Trophoblast cell (in vitro differentiated cells and primary cell): ENCODE results near the gene MXI1.

Experiments
- DNase-seq, 2 donors: peaks; one replicate each; pipeline ENCODE4 v3.0.0-alpha.2; 2016
- H2AFZ ChIP-seq: 2 replicates; pipeline ENCODE4 v1.6.1; 2013; ENCODE audit warnings: low read length, moderate library complexity, mild to moderate bottlenecking; ENCODE audit not compliant: insufficient read depth, poor library complexity
- H2AK5ac ChIP-seq: 2 replicates; pipeline ENCODE4 v1.6.1; 2013; ENCODE audit warnings: mild to moderate bottlenecking, low read length
- H2BK120ac ChIP-seq: 2 replicates; pipeline ENCODE4 v1.6.1; 2013; ENCODE audit warnings: low read length, mild to moderate bottlenecking, moderate library complexity; ENCODE audit not compliant: insufficient read depth, poor library complexity
- H2BK12ac ChIP-seq: 2 replicates; pipeline ENCODE4 v1.6.1; 2013; ENCODE audit warnings: mild to moderate bottlenecking, low read length, moderate library complexity
- H2BK5ac ChIP-seq: 2 replicates; pipeline ENCODE4 v1.6.1; 2013; ENCODE audit warnings: low read length, low read depth, moderate library complexity, mild to moderate bottlenecking; ENCODE audit not compliant: poor library complexity
- H3K14ac ChIP-seq: 2 replicates; pipeline ENCODE4 v1.6.1; 2013; ENCODE audit warnings: mild to moderate bottlenecking, low read length
- H3K18ac ChIP-seq: 2 replicates; pipeline ENCODE4 v1.6.1; 2013; ENCODE audit warnings: mild to moderate bottlenecking, low read length
- H3K23ac ChIP-seq: 2 replicates; pipeline ENCODE4 v1.6.1; 2013; ENCODE audit warnings: low read length
- H3K27ac ChIP-seq: 2 replicates; pipeline ENCODE4 v1.5.1; 2013; ENCODE audit warnings: low read depth, mild to moderate bottlenecking, inconsistent platforms, low read length, moderate library complexity
- H3K27me3 ChIP-seq: 2 replicates; pipeline ENCODE4 v1.6.1; 2013; ENCODE audit warnings: inconsistent platforms, mild to moderate bottlenecking, low read length, moderate library complexity; ENCODE audit not compliant: insufficient read depth
- H3K36me3 ChIP-seq, 2 experiments: 1 replicate in 1 of 2; 2 replicates in 1 of 2; pipeline ENCODE4 v1.6.1; 2013; ENCODE audit warnings: low read length in 2 of 2, mild to moderate bottlenecking in 2 of 2, moderate library complexity in 1 of 2; ENCODE audit not compliant: insufficient read depth in 2 of 2, control insufficient read depth in 1 of 2
- H3K4ac ChIP-seq: 2 replicates; pipeline ENCODE4 v1.6.1; 2013; ENCODE audit warnings: low read depth, mild to moderate bottlenecking, low read length, moderate library complexity
- H3K4me1 ChIP-seq, 2 experiments: 1 replicate in 1 of 2; 2 replicates in 1 of 2; pipeline ENCODE4 v1.6.1; 2013; ENCODE audit warnings: low read length in 2 of 2, mild to moderate bottlenecking in 2 of 2, moderate library complexity in 1 of 2; ENCODE audit not compliant: insufficient read depth in 2 of 2, control insufficient read depth in 1 of 2
- H3K4me2 ChIP-seq: 2 replicates; pipeline ENCODE4 v1.6.1; 2013; ENCODE audit warnings: inconsistent platforms, mild to moderate bottlenecking, low read length, moderate library complexity
- H3K4me3 ChIP-seq: 2 replicates; pipeline ENCODE4 v1.5.1; 2013; ENCODE audit warnings: mild to moderate bottlenecking, low read depth, low read length, inconsistent platforms
- H3K79me1 ChIP-seq: one replicate; pipeline ENCODE4 v1.6.1; 2013; ENCODE audit warnings: low read length
- H3K79me2 ChIP-seq: 2 replicates; pipeline ENCODE4 v1.6.1; 2013; ENCODE audit warnings: low read length, mild to moderate bottlenecking; ENCODE audit not compliant: control insufficient read depth, insufficient read depth, poor library complexity
- H3K9ac ChIP-seq: 2 replicates; pipeline ENCODE4 v1.6.1; 2013; ENCODE audit warnings: mild to moderate bottlenecking, low read length
- H3K9me3 ChIP-seq: 2 replicates; pipeline ENCODE4 v1.6.1; 2013; ENCODE audit warnings: low read depth, mild to moderate bottlenecking, control low read depth, inconsistent platforms, low read length; ENCODE audit not compliant: insufficient read depth
- H4K12ac ChIP-seq: 2 replicates; pipeline ENCODE4 v1.6.1; 2013; ENCODE audit warnings: low read depth, mild to moderate bottlenecking, low read length, moderate library complexity
- H4K8ac ChIP-seq: 2 replicates; pipeline ENCODE4 v1.6.1; 2013; ENCODE audit warnings: low read depth, mild to moderate bottlenecking, low read length, moderate library complexity
- H4K91ac ChIP-seq: one replicate; pipeline ENCODE4 v1.6.1; 2013; ENCODE audit warnings: low read depth, mild to moderate bottlenecking, low read length, moderate library complexity
- WGBS: extraction: QIAGEN DNeasy Blood & Tissue Kit; methylation state at CpG from one replicate; pipeline ENCODE4 v1.1.7; 2013; ENCODE audit warnings: missing lambda C conversion rate; ENCODE audit not compliant: insufficient read length, insufficient coverage; ENCODE audit errors: extremely low coverage; 5-methylcytosine and 5-hydroxymethylcytosine counted together

The MXI1 gene

GRCh38 chr10:110321869-110322620, 114.6 kb downstream of the MXI1 start:
- Histone ChIP-seq H3K14ac (no peak overlapping the region), H2BK120ac (no peak overlapping the region), H4K12ac (no peak overlapping the region), H4K91ac (no peak overlapping the region), H3K23ac (no peak overlapping the region), H2BK5ac (no peak overlapping the region), H3K27me3 (no peaks in the 10 kb centered on the region), H4K8ac (no peak overlapping the region), H3K27ac (no peak overlapping the region), H3K4me2 (no peak overlapping the region), H3K4me1 (no peaks in the 10 kb centered on the region), H3K4ac (no peak overlapping the region), H3K9me3 (peaks cover 1% of the 10 kb centered on the region), H3K79me1 (no peaks in the 10 kb centered on the region), H3K36me3 (no peaks in the 10 kb centered on the region), H3K4me3 (no peak overlapping the region), H2AK5ac (no peak overlapping the region), H3K18ac (no peak overlapping the region), H2AFZ (no peak overlapping the region), H3K79me2 (no peaks in the 10 kb centered on the region), H3K9ac (no peak overlapping the region), H2BK12ac (no peak overlapping the region)
- DNase-seq, result no peak
- no CpG with 5 or more reads among the region's 6 CpGs for WGBS

GRCh38 chr10:110323503-110323902, 116.1 kb downstream of the MXI1 start:
- no peak overlapping the region for H2BK5ac ChIP-seq

GRCh38 chr10:110324201-110324804, 116.9 kb downstream of the MXI1 start:
- no peak overlapping the region for H3K27ac ChIP-seq
- no peak overlapping the region for H2AK5ac ChIP-seq
- H2BK12ac ChIP-seq, result no peak overlapping the region
- H3K79me1 ChIP-seq, result no peaks in the 10 kb centered on the region
- no CpG with 5 or more reads among the region's 5 CpGs for WGBS
- no peaks in the 10 kb centered on the region for H3K36me3 ChIP-seq
- no peak overlapping the region for H3K23ac ChIP-seq
- H4K8ac ChIP-seq, result no peak overlapping the region
- H2AFZ ChIP-seq, result no peak overlapping the region
- no peak overlapping the region for H2BK120ac ChIP-seq
- no peak overlapping the region for H3K14ac ChIP-seq
- H2BK5ac ChIP-seq, result no peak overlapping the region
- H3K79me2 ChIP-seq, result no peaks in the 10 kb centered on the region
- H3K4me2 ChIP-seq, result no peak overlapping the region
- no peak overlapping the region for H3K18ac ChIP-seq
- H3K27me3 ChIP-seq, result no peaks in the 10 kb centered on the region
- H3K9me3 ChIP-seq, result peaks cover 1% of the 10 kb centered on the region
- no peak overlapping the region for H3K4me3 ChIP-seq
- peaks cover 0 to 4% of the 10 kb centered on the region in 2 experiments for H3K4me1 ChIP-seq
- no peak for DNase-seq
- H4K12ac ChIP-seq, result no peak overlapping the region
- no peak overlapping the region for H4K91ac ChIP-seq
- H3K9ac ChIP-seq, result no peak overlapping the region
- H3K4ac ChIP-seq, result no peak overlapping the region

More at GRCh38 chr10:110323503-110323902, 116.1 kb downstream of the MXI1 start:
- no peak overlapping the region for H4K91ac ChIP-seq
- H4K8ac ChIP-seq, result no peak overlapping the region
- no peak overlapping the region for H3K18ac ChIP-seq
- no peak overlapping the region for H3K27ac ChIP-seq
- DNase-seq, result peak; percentile 46 to 59
- H3K4me1 ChIP-seq, result peaks cover 0 to 4% of the 10 kb centered on the region in 2 experiments
- H3K36me3 ChIP-seq, result no peaks in the 10 kb centered on the region
- no peaks in the 10 kb centered on the region for H3K79me2 ChIP-seq
- no peak overlapping the region for H2AFZ ChIP-seq
- H3K79me1 ChIP-seq, result no peaks in the 10 kb centered on the region
- no peak overlapping the region for H3K9ac ChIP-seq
- no peak overlapping the region for H3K23ac ChIP-seq
- H3K4me3 ChIP-seq, result no peak overlapping the region
- no peak overlapping the region for H4K12ac ChIP-seq
- H3K4me2 ChIP-seq, result no peak overlapping the region
- no peak overlapping the region for H3K4ac ChIP-seq
- no CpG with 5 or more reads among the region's 2 CpGs for WGBS
- H2BK120ac ChIP-seq, result no peak overlapping the region
- H3K27me3 ChIP-seq, result no peaks in the 10 kb centered on the region
- H2AK5ac ChIP-seq, result no peak overlapping the region
- no peak overlapping the region for H2BK12ac ChIP-seq
- no peak overlapping the region for H3K14ac ChIP-seq
- peaks cover 1% of the 10 kb centered on the region for H3K9me3 ChIP-seq

- no peak for DNase-seq
- no peak overlapping the region for H3K4me2 ChIP-seq
- H3K36me3 ChIP-seq, result no peaks in the 10 kb centered on the region
- H2BK12ac ChIP-seq, result no peak overlapping the region
- H4K91ac ChIP-seq, result no peak overlapping the region
- H3K79me2 ChIP-seq, result no peaks in the 10 kb centered on the region
- H3K27ac ChIP-seq, result no peak overlapping the region
- H4K8ac ChIP-seq, result no peak overlapping the region
- H3K9me3 ChIP-seq, result peaks cover 3% of the 10 kb centered on the region
- no peak overlapping the region for H3K4me3 ChIP-seq
- H2AFZ ChIP-seq, result no peak overlapping the region
- no peak overlapping the region for H3K14ac ChIP-seq
- H2BK120ac ChIP-seq, result no peak overlapping the region
- H3K4me1 ChIP-seq, result peaks cover 0 to 4% of the 10 kb centered on the region in 2 experiments
- H3K23ac ChIP-seq, result no peak overlapping the region
- no peak overlapping the region for H4K12ac ChIP-seq
- no peak overlapping the region for H3K9ac ChIP-seq
- WGBS, result no CpG with 5 or more reads among the region's 3 CpGs
- H3K4ac ChIP-seq, result no peak overlapping the region
- no peaks in the 10 kb centered on the region for H3K27me3 ChIP-seq
- no peaks in the 10 kb centered on the region for H3K79me1 ChIP-seq
- no peak overlapping the region for H2BK5ac ChIP-seq
- H3K18ac ChIP-seq, result no peak overlapping the region
- no peak overlapping the region for H2AK5ac ChIP-seq
Measured at GRCh38 chr10:110324805-110325280, 117.4 kb downstream of the MXI1 start.
